Thoracic aorta (tissue), 2 donors: Measurements from ENCODE around the gene UGP2. TPM values are rescaled to one million over a fixed set of nuclear protein-coding genes. Genes with fewer than 3 reads are reported as not detected.
A peak's percentile ranks its signal among the peaks of the same experiment; 100 is the strongest.

Source experiments
- ATAC-seq: fragments of 150-250 bp; one replicate; pipeline ENCODE4 v1.8.0; 2017; ENCODE audit warnings: low read depth; ENCODE audit not compliant: insufficient number of reproducible peaks, low FRiP score
- DNase-seq: peaks from one replicate; pipeline ENCODE4 v3.0.0-alpha.2; 2020; ENCODE audit warnings: low spot score
- H3K27ac ChIP-seq, 2 donors: fragments of 200-600 bp; sonication (generic); 1 replicate in 1 of 2; 2 replicates in 1 of 2; pipeline ENCODE4 v1.5.1; 2016; ENCODE audit warnings: mild to moderate bottlenecking in 2 of 2, moderate library complexity in 2 of 2
- H3K27me3 ChIP-seq: fragments of 200-600 bp; sonication (generic); replicated peaks from 2 replicates; pipeline ENCODE4 v1.6.0; 2016; ENCODE audit warnings: mild to moderate bottlenecking; ENCODE audit not compliant: insufficient read depth
- H3K36me3 ChIP-seq: fragments of 200-600 bp; sonication (generic); one replicate; pipeline ENCODE4 v1.5.1; 2016
- H3K4me1 ChIP-seq, 2 donors: fragments of 200-600 bp; sonication (generic); 1 replicate in 1 of 2; 2 replicates in 1 of 2; pipeline versions ENCODE4 v1.5.1 to v1.6.0; 2016; ENCODE audit warnings: low read depth in 2 of 2, mild to moderate bottlenecking in 1 of 2; ENCODE audit not compliant: control insufficient read depth in 1 of 2
- H3K4me3 ChIP-seq: fragments of 200-600 bp; sonication (generic); 2 replicates; pipeline ENCODE4 v1.5.1; 2016; ENCODE audit warnings: mild to moderate bottlenecking
- H3K9me3 ChIP-seq: fragments of 200-600 bp; sonication (generic); 2 replicates; pipeline ENCODE4 v1.5.1; 2016
- CTCF ChIP-seq: fragments of 200-600 bp; sonication (generic); IDR thresholded peaks from one replicate; pipeline ENCODE4 v1.5.1; 2019; ENCODE audit warnings: antibody characterized with exemption
- total RNA-seq, 2 donors: library from RNA; depleted of rRNA; stranded (reverse); fragments of >200 nt; gene quantifications; one replicate each; pipeline versions ENCODE4 v1.1.0 to v1.2.3, GENCODE V29; 2016

The UGP2 gene
- total RNA-seq, 2 donors from 2014 or later = 103 to 176 TPM

- DNase-seq (no peak), ATAC-seq (no peak)
- no peak overlapping the region for H3K27ac ChIP-seq
- peaks cover 23 to 25% of the 10 kb centered on the region in 2 donors for H3K4me1 ChIP-seq
- no peaks in the 10 kb centered on the region for H3K36me3 ChIP-seq
- H3K27me3 ChIP-seq = no peaks in the 10 kb centered on the region
- no peaks in the 10 kb centered on the region for H3K9me3 ChIP-seq
- TF ChIP-seq CTCF = no peak
- no peak overlapping the region for H3K4me3 ChIP-seq
Measured at GRCh38 chr2:63818271-63818670, 23.4 kb upstream of the UGP2 start.

- H3K27me3 ChIP-seq = no peaks in the 10 kb centered on the region
- peaks cover 23 to 25% of the 10 kb centered on the region in 2 donors for H3K4me1 ChIP-seq
- no peak overlapping the region for H3K4me3 ChIP-seq
- TF ChIP-seq CTCF = no peak
- H3K9me3 ChIP-seq = no peaks in the 10 kb centered on the region
- DNase-seq (no peak), ATAC-seq (no peak)
- H3K27ac ChIP-seq = peak overlapping the region; percentile 48 to 62
- no peaks in the 10 kb centered on the region for H3K36me3 ChIP-seq
Measured at GRCh38 chr2:63819256-63819655, 22.4 kb upstream of the UGP2 start.

GRCh38 chr2:63819765-63820717 is 21.7 kb upstream of the UGP2 start:
- H3K27ac ChIP-seq = peak overlapping the region; percentile 56 to 62
- no peaks in the 10 kb centered on the region for H3K36me3 ChIP-seq
- no peaks in the 10 kb centered on the region for H3K9me3 ChIP-seq
- no peaks in the 10 kb centered on the region for H3K27me3 ChIP-seq
- no peak overlapping the region for H3K4me3 ChIP-seq
- H3K4me1 ChIP-seq = peaks cover 23 to 26% of the 10 kb centered on the region in 2 donors
- DNase-seq = no peak
- TF ChIP-seq CTCF = no peak
- no peak for ATAC-seq

- DNase-seq = no peak
- Histone ChIP-seq H3K36me3 (no peaks in the 10 kb centered on the region), H3K27me3 (no peaks in the 10 kb centered on the region), H3K9me3 (no peaks in the 10 kb centered on the region), H3K4me3 (no peak overlapping the region), H3K4me1 (peaks cover 23 to 35% of the 10 kb centered on the region in 2 donors), H3K27ac (peak overlapping the region; percentile 45 to 61)
- ATAC-seq = no peak
- no peak for TF ChIP-seq CTCF
Measured at GRCh38 chr2:63820969-63821368, 20.7 kb upstream of the UGP2 start.

GRCh38 chr2:63821396-63821795 is 20.3 kb upstream of the UGP2 start:
- ATAC-seq (no peak), DNase-seq (no peak)
- Histone ChIP-seq H3K27me3 (no peaks in the 10 kb centered on the region), H3K36me3 (no peaks in the 10 kb centered on the region), H3K9me3 (no peaks in the 10 kb centered on the region), H3K4me3 (no peak overlapping the region), H3K4me1 (peaks cover 27 to 39% of the 10 kb centered on the region in 2 donors), H3K27ac (peak overlapping the region; percentile 61 to 65)
- no peak for TF ChIP-seq CTCF
